ENCODE measurements around the gene VTI1A.

DNA sequence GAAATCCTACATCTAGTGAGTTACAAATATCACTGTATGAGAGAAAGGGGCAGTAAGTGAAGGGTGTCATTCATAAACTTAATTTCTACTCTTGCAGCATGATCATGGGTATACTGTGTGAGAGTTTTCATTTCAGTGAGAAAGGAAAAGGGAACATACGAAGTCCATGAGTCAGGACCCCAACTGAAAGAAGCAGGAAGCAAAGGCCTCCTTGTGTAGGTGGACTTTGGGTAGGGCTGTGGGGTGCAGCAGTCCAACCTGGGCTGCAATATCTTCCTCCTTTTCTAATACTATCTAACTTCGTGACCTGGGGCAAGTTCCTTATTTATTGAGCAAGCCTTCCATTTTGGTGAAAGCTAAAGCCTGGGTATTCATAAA lies 254.9 kb downstream of the VTI1A start:
- no peak for TF ChIP-seq POLR2A (IDR thresholded peaks at IDR 0.05; ENCODE audit: low read depth, low read length)
- TF ChIP-seq POLR2AphosphoS5 (IDR thresholded peaks at IDR 0.05; ENCODE audit: low read depth, low read length): no peak

Measured in GM12892 (cell line).